ENCODE data around the gene LCNL1. TPM values are rescaled to one million over a fixed set of nuclear protein-coding genes. Genes with fewer than 3 reads are reported as not detected.
A peak's percentile ranks its signal among the peaks of the same experiment; 100 is the strongest.

LCNL1 gene
- polyA plus RNA-seq, 1 donor (not counting 4 experiments of a cell fraction or from before 2014, with no cell fraction given), result not detected

- no peaks in the 10 kb centered on the region for H4K20me1 ChIP-seq (ENCODE audit: control insufficient read depth, extremely low read depth, insufficient read depth, low read length)
- no peak overlapping the region for H3K9ac ChIP-seq (ENCODE audit: control insufficient read depth, extremely low read depth, insufficient read depth, low read length)
- peak overlapping the region; percentile 81 for H3K4me2 ChIP-seq (ENCODE audit: control insufficient read depth, extremely low read depth, insufficient read depth, low read depth, low read length)
- no peak overlapping the region for H2AFZ ChIP-seq (ENCODE audit: control insufficient read depth, low read length)
- no peaks in the 10 kb centered on the region for H3K79me2 ChIP-seq (ENCODE audit: control insufficient read depth, insufficient read depth, low read length)
- no peak overlapping the region for H3K4me3 ChIP-seq (ENCODE audit: control insufficient read depth in 2 of 3, extremely low read depth in 1 of 3, insufficient read depth in 2 of 3, low read depth in 1 of 3, low read length in 3 of 3)
- H3K27ac ChIP-seq (ENCODE audit: control insufficient read depth, insufficient read depth, low read length), result no peak overlapping the region
- FAIRE-seq (no peak), DNase-seq (ENCODE audit: low read depth, low spot score) (no peak)
- H3K27me3 ChIP-seq (ENCODE audit: control insufficient read depth, extremely low read depth, insufficient read depth, low read length), result peaks cover 15% of the 10 kb centered on the region
- dilution Hi-C loops (cut with MboI; ENCODE audit: extremely low pct_ligation_motif_present, low sequenced_read_pairs), result no loop called here
- peaks cover 7% of the 10 kb centered on the region for H3K4me1 ChIP-seq (ENCODE audit: control insufficient read depth, extremely low read depth, insufficient read depth, low read length)
- H3K36me3 ChIP-seq (ENCODE audit: control insufficient read depth in 2 of 2, extremely low read depth in 1 of 2, insufficient read depth in 2 of 2, low read length in 2 of 2), result no peaks in the 10 kb centered on the region
- H3K9me1 ChIP-seq (ENCODE audit: control insufficient read depth, extremely low read depth, insufficient read depth, low read length), result no peaks in the 10 kb centered on the region
- TF ChIP-seq CTCF (optimal IDR thresholded peaks at IDR 0.05 in 1 of 3, IDR thresholded peaks at IDR 0.05 in 1 of 3, conservative IDR thresholded peaks at IDR 0.05 in 1 of 3; ENCODE audit: extremely low read depth in 1 of 3, insufficient read depth in 2 of 3, low read length in 3 of 3), result peak in 2 of 3 experiments; percentile 89 to 98
- TF ChIP-seq EZH2 (IDR thresholded peaks at IDR 0.05; ENCODE audit: low read length), result no peak
- H3K9me3 ChIP-seq (ENCODE audit: control insufficient read depth, low read depth, low read length), result no peaks in the 10 kb centered on the region
These were observed 46.5 kb downstream of the LCNL1 start for GRCh38 chr9:137029058-137029936.

GRCh38 chr9:137030006-137030405, 47.2 kb downstream of the LCNL1 start:
- DNase-seq (ENCODE audit: low read depth, low spot score) (no peak), FAIRE-seq (no peak)
- Histone ChIP-seq H3K36me3 (ENCODE audit: control insufficient read depth in 2 of 2, extremely low read depth in 1 of 2, insufficient read depth in 2 of 2, low read length in 2 of 2) (no peaks in the 10 kb centered on the region), H3K9ac (ENCODE audit: control insufficient read depth, extremely low read depth, insufficient read depth, low read length) (no peak overlapping the region), H3K9me1 (ENCODE audit: control insufficient read depth, extremely low read depth, insufficient read depth, low read length) (no peaks in the 10 kb centered on the region), H3K79me2 (ENCODE audit: control insufficient read depth, insufficient read depth, low read length) (no peaks in the 10 kb centered on the region), H3K4me2 (ENCODE audit: control insufficient read depth, extremely low read depth, insufficient read depth, low read depth, low read length) (no peak overlapping the region), H4K20me1 (ENCODE audit: control insufficient read depth, extremely low read depth, insufficient read depth, low read length) (no peaks in the 10 kb centered on the region), H3K4me1 (ENCODE audit: control insufficient read depth, extremely low read depth, insufficient read depth, low read length) (peaks cover 8% of the 10 kb centered on the region), H3K27me3 (ENCODE audit: control insufficient read depth, extremely low read depth, insufficient read depth, low read length) (peaks cover 15% of the 10 kb centered on the region), H3K4me3 (ENCODE audit: control insufficient read depth in 2 of 3, extremely low read depth in 1 of 3, insufficient read depth in 2 of 3, low read depth in 1 of 3, low read length in 3 of 3) (no peak overlapping the region), H3K9me3 (ENCODE audit: control insufficient read depth, low read depth, low read length) (no peaks in the 10 kb centered on the region), H2AFZ (ENCODE audit: control insufficient read depth, low read length) (no peak overlapping the region), H3K27ac (ENCODE audit: control insufficient read depth, insufficient read depth, low read length) (no peak overlapping the region)
- TF ChIP-seq EZH2 (IDR thresholded peaks at IDR 0.05; ENCODE audit: low read length), result no peak
- no peak for TF ChIP-seq CTCF (optimal IDR thresholded peaks at IDR 0.05 in 1 of 3, IDR thresholded peaks at IDR 0.05 in 1 of 3, conservative IDR thresholded peaks at IDR 0.05 in 1 of 3; ENCODE audit: extremely low read depth in 1 of 3, insufficient read depth in 2 of 3, low read length in 3 of 3)
- dilution Hi-C loops (cut with MboI; ENCODE audit: extremely low pct_ligation_motif_present, low sequenced_read_pairs), result no loop called here
